Skeletal muscle cell (primary cell): ENCODE results near the gene ANO10.
"Not testable (repeated sequence)": the region's sequence is repeated elsewhere in the genome, so short reads cannot be mapped to it uniquely, and the experiment has no call there.

ENCODE experiments used
- DNase-seq: peaks from one replicate; pipeline ENCODE4 v3.0.0-alpha.2; 2010; ENCODE audit warnings: low read depth
- H3K4me3 ChIP-seq: 2 replicates; pipeline ENCODE4 v1.5.1; 2011; ENCODE audit warnings: low read depth, mild to moderate bottlenecking, control low read depth, low read length, moderate library complexity

The ANO10 gene

DNA sequence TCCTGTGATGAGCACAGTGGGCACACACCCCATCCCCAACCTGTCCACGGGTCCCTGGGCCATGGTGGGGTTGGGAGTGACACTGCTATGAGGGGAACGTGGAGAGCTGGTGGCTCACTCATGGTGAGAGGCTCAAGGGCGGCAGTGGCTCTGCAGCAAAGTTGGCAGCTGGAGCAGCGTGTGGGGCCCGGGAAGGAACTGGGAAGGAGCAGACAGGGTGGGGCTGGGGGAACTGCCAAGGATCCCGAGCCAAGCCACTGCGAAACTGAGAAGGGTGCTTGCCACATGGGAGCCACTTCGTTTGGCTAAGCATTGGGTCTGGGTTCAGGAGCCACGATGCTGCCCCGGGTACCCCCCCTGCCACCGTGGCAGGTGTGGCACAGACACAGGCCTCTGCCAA is 255.3 kb downstream of the ANO10 start:
- H3K4me3 ChIP-seq, result no peak overlapping the region
- DNase-seq, result no peak

DNA sequence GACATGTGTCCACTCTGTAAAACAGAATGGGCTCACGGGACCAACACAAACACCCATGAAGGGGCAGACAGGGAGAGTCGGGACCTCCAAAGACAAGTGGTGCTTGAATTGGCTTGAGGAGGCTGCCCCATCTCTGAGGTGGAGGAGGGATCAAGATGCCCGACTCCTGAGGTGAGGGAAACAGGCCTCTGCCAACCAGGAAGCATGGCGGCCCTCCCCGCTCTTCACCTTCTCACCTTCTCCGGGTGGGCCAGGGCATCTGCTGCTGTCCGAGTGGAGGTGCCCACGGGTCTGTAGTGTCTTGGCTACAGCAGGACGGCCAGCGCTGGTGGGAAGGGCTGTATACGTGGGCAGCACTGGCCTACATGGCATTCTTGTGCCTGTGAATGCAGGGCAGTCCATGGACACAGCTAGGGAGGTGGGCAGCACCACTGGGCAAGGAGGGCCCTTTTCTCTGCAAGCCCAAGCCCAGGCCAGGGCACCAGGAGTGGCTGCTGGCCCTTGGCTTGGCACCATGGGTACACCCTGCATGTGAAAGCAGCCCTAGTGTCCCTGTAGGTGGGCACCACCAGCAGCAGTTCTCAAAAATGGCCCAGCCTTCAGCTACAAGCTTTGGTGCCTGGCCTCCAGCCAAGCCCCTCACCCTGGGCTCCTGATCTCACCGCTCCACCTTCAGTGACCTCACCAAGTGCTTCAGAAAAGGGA is 256.1 kb downstream of the ANO10 start:
- H3K4me3 ChIP-seq, result no peak overlapping the region
- no peak for DNase-seq

DNA sequence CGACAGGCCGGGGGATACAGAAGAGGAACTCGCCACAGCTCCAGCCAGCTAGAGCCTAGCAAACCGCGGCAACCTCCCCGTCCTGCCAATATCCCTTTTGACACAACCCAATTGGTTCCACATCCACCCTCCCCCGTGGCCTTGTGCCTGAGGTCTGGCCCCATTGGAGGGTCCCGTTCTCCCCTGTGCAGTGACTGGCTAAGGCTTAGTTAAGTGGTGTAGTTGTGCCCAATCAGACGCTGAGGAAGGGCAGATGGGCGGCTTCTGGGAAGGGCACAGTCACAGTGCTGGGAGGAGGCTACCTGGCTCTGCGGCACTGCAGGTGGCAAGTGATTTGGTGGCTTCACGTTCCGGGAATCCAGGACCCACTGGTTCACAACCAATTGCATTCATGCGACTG is 256.9 kb downstream of the ANO10 start:
- DNase-seq, result no peak
- H3K4me3 ChIP-seq, result no peak overlapping the region

DNA sequence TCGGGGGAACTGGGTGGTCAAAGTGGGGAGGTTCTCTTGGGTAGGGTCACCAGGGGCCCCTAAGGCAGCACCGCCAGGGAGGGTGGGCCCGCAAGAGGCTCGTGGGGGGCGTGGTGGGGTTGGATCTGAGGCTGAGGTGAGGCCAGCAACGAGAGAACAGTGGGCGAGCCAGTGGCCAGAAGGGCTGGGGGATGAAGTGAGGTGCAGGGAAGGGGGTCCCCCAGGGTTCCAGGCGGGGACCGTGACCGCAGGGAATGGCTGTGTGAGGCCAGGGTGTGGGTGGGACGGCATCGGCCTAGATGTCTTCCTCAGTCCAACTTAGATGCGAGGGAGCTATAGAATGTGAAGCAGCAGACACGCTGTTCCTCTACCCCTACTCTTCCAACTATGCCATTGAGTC is 257.3 kb downstream of the ANO10 start:
- DNase-seq, result no peak
- H3K4me3 ChIP-seq, result no peak overlapping the region

DNA sequence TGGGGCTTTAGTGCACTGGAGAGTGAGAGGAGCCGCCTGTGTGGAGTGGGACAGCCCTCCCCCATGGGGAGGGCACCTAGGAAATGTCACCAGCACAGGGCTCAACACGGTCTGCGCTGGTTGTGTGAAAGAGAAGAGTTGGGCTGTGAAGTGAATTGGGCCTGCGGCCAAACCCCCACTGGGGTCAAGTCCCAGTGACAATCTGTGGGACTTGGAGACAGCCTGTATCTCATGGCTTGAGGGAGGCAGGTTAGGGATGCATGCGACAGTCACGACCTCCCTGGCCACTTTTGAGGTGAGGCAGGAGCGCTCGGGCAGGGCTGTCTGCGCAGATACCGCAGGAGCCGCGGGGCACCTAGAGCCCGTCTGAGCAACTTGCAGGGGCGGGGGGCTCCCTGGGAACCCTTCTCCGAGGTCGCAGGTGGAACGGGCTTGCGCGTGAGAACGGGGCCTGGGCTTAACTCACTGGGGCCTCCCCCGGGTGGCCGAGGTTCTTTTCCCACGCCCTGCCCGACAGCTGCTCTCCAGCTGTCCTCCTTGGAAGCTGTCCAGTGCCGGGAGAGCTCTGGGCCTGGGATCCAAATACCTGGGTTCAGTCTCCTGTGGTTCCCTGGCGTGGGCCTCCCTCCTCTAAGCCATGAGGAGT is 258.1 kb downstream of the ANO10 start:
- no peak for DNase-seq
- H3K4me3 ChIP-seq, result no peak overlapping the region

DNA sequence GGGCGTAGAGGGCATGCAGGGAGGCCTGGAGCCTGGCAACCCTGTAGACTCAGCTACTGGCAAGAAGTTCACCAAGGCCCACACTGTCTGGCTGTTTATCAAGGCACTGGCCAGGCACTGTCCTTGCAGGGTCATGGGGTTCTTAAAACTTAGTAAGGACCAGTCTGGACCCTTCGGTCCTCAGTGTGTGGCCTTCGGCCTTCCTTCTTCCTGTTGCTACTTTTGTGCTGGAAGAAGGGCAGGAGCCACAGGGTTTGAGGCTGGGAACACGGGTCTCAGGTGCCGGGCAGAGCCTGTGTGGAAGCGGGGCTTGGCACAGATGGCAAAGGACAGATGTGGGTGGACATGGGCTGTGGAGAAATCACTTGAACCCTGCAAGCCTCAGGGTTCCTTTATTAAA is 258.9 kb downstream of the ANO10 start:
- no peak overlapping the region for H3K4me3 ChIP-seq
- DNase-seq, result no peak

DNA sequence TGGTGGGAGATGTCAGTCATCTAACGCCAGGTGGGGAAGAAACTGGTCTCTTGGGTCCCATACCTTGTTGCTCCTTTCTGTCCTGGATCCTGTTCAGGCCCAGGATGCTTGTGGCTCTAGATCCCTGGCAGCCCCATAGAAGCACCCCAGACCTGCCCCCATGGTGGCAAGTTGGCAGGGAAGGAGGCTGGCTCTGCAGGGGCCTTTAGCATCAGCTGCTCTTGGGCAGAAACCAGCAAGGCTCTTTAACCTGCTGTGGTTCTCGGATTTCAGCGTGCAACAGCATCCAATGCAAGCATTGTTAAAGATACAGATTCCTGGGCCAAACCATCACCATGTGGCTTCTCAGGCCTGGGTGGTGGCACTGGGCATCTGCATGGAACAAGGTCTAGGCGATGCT is 259.6 kb downstream of the ANO10 start:
- no peak for DNase-seq
- H3K4me3 ChIP-seq, result no peak overlapping the region

DNA sequence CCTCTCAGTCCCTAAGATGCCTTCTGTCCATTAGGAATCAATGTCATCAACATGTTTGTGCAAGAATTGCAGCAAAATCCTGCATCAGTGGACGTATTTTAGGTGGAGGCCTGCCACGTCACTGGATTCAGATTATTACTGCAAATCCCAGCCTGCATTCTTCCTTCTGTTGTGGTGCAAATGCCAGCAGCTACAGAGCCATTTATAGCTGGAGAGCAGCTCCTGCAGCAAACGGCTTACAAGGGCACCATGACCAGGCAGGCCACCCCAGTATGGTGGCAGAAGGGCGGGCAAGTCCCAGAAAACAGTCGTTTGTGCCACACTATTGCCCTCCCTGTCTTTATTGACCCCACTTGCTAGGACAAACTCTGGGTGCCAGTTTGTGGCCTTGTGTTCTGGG is 260.7 kb downstream of the ANO10 start:
- no peak for DNase-seq
- H3K4me3 ChIP-seq, result no peak overlapping the region

DNA sequence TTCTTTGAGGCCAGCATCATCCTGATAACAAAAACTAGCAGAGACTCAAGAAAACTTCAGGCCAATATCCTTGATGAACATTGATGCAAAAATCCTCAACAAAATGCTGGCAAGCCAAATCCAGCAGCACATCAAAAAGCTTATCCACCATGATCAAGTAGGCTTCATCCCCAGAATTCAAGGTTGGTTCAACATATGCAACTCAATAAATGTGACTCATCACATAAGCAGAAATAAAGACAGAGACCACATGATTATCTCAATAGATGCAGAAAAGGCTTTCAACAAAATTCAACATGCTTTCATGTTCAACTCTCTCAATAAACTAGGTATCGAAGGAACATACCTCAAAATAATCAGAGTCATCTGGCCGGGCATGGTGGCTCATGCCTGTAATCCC is 265.8 kb downstream of the ANO10 start:
- H3K4me3 ChIP-seq, DNase-seq: not testable (repeated sequence)

DNA sequence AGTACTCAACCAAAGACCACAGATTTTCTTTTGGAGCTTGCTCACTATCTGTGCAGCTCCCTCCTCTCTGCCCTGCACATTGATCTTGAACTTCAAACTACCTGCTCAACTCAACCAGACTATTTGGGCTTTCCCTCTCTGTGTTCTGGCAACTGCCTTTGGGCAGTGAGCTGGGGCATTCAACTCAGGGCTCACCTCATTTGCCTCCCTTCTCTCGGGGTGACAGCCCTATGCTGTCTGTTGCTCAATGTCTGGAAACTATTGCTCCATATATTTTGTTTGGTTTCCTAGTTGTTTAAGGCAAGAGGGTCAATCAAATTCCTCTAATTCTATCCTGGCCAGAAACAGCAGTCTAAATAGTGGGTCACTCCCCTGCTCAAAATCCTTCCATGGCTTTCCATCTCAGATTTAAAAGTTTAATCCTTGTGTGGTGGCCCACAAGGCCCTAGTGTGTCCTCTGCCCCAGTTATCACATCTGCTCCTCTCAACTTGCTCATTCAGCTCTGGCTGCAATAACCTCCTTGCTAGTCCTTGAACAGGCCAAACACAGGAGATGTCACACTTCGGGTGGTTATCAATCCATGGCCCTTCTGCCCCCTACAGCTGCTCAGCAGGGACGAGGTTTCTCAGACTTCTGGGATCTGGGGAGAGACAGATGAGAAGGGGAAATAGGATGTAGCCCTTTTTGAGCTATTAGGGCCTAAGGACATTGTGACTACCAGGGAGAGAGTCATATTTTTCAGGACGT is 267.7 kb downstream of the ANO10 start:
- DNase-seq, result no peak
- H3K4me3 ChIP-seq, result no peak overlapping the region

DNA sequence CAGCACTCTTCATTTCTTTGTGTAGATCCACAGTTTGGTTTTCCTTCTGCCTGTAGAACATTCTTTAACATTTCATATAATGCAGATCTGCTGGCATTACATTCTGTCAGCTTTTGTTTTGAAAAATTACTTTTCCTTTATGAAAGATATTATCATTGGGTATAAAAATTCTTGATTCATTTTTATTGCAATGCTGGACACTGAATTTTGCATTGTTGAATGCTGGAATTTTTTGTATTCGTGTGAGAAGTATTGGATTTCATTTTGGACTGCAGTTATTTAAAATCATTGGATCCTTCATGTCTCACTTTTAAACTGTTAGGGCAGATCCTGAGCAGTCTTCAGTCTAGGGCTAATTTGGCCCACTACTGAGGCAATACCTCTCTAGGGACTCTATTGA is 268.4 kb downstream of the ANO10 start:
- no peak overlapping the region for H3K4me3 ChIP-seq
- DNase-seq, result no peak

DNA sequence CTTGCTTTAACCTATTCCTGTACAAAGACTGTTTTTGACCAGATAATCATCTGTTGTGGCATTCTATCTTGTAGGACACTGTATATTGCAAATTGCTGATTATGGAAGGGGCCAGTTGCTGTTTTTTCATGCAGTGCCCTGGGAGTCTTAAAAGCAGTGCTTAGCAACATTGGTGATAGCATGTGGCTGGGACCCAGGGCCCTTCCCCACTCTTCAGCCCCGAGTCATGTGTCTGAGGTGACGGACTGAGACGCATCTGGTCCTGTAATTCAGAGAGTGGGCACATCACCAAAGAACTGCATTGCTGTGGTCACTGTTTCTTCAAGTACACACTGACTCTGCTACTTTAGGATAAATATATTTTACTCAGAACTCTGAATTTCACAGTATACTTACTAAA is 272.1 kb downstream of the ANO10 start:
- no peak for DNase-seq

DNA sequence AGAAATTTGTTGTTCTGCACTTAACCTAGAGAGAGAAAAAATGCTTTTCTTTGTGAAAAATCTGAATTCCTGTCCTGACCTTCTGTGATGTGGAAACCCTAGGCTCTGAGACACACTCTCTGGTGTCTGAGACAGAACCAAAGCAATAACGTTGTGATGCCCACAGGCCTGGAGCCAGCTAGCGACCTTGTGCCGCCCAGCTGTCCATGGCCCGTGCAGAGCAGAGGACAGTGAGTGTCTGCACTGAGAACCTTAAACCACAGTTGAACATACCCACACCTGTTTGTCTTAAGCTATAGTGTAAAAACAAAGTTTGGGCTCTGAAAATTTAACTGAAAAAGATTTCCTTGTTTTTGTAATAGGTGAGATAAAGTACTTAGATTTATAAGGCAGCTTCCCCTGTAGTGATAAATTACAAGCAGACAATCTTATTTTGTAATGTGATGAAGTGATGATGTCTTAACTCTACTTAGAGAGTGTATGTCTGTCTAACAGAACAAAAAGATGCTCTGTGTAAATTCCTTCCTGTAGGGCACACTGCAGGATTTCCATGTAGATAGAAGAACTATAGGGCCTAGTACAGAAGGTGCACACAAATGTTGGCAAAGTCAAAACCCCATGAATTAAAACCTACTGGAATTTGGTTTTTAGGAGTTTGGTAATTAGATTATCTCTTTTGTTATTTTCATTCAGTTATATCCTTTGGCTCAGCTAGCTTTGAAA is 272.8 kb downstream of the ANO10 start:
- H3K4me3 ChIP-seq, result no peak overlapping the region
- no peak for DNase-seq

More for the DNA sequence above, 272.1 kb downstream of the ANO10 start:
- no peak overlapping the region for H3K4me3 ChIP-seq

DNA sequence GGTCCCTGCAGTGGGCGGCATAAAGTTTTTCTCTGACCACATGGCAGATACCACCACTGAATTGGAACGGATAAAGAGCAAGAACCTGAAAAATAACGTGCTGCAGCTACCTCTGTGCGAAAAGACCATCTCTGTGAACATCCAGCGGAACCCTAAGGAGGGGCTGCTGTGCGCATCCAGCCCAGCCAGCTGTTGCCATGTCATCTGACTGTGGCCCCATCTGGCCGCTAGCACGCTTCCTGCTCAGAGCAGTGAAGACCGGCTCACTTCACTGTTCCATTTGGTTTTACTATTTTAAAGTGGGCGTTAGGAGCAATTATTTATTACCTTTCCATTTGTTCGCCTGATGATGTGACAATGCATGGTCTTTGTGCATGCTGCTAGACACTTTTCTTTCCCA is 273.5 kb downstream of the ANO10 start:
- H3K4me3 ChIP-seq, result no peak overlapping the region
- no peak for DNase-seq

DNA sequence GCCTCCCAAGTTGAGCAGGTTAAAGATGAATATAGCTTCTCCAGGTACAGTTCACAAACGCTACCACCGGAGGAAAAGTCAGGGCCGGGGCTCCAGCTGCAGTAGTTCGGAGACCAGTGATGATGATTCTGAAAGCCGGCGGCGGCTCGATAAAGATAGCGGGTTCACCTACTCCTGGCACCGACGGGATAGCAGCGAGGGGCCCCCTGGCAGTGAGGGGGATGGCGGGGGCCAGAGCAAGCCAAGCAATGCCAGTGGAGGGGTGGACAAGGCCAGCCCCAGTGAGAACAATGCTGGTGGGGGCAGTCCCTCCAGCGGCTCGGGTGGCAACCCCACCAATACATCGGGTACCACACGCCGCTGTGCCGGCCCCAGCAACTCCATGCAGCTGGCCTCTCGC is 274.0 kb downstream of the ANO10 start:
- DNase-seq, result no peak
- no peak overlapping the region for H3K4me3 ChIP-seq

DNA sequence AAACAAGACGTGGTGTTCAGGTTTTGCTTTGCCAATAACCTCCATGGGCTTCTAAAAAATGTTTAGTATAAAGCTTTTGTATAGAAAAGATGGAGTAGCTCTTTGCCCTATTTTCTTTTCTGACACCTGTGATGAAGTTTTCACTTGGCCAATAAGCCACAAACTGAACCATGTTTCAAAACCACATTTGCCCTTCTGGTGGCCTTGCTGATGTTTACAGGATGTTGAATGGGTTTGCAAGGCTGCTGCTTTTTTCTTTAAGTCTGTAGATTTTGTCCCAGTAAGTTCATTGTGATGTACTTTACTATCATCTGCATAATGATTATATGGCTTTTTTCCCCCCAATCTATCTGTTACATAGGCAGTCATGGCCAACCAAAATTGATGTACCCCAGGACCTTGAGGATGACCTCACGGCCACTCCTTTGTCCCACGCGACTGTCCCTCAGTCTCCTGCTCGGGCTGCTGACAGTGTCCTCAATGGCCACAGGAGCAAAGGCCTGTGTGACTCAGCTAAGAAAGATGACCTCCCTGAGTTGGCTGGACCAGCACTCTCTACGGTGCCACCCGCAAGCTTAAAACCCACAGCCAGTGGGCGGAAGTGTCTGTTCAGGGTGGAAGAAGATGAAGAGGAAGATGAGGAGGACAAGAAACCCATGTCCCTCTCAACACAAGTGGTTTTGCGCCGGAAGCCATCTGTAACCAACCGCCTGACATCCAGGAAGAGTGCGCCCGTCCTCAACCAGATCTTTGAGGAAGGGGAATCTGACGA is 274.6 kb downstream of the ANO10 start:
- no peak for DNase-seq
- H3K4me3 ChIP-seq, result no peak overlapping the region

DNA sequence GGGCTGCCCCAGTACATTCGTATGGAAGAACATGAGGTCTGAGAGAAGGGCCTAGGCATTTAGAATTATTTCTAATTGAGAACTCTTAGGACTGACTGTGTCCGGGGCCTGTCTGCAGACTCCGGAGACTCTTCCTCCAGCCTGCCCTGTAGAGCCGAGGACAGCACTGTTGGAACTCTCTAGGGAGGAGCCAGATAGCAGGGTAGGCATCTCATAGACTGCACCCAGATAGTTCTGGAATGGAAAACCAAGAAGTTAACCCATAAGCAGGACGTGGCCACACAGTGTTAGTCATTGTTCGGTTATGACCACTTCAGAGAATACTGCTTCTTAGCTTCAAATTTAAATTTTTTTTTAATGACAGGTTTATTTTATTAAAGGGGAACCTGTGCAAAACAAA is 275.9 kb downstream of the ANO10 start:
- no peak overlapping the region for H3K4me3 ChIP-seq
- DNase-seq, result no peak

DNA sequence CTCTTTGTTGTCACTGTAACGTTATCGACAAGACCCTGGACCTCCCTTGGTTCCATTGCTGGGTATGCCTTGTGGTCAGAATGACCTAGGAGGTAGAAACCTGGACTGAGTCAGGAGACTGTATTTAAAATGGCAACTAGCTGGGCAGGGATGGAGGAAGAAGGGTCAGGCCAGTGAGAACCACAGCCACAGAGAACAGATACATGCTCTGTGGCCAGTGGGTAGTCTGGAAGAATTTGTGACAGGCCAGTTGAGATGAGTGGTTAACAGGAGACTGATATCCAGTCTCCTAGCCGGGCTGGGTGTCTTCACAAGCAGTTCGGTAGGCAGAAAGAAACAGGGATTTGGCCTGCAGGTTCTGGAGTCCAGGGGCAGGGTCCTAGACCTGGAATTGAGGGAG is 276.6 kb downstream of the ANO10 start:
- no peak overlapping the region for H3K4me3 ChIP-seq
- DNase-seq, result no peak

DNA sequence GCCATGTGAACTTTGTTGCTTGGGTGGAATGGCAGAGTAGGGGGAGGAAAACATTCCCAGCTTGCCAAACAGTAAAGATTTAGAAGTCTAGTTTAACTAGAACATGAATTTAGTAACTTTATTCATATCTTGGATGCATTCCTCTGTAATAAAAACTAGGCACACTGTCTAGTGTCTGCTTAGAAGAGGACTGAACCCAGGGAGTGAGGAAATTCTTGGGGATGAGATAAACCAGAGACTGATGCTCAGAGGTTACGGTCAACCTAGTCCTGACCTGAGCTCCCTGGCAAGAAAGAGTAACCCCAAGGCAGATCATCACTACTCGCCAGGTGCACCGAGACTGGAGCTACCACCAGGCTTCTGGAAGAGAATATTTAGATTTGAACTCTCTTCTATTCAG is 277.3 kb downstream of the ANO10 start:
- H3K4me3 ChIP-seq, result no peak overlapping the region
- no peak for DNase-seq
